Measurements from ENCODE around the gene DLEC1.
A peak's percentile ranks its signal among the peaks of the same experiment; 100 is the strongest.

DLEC1 gene

DNA sequence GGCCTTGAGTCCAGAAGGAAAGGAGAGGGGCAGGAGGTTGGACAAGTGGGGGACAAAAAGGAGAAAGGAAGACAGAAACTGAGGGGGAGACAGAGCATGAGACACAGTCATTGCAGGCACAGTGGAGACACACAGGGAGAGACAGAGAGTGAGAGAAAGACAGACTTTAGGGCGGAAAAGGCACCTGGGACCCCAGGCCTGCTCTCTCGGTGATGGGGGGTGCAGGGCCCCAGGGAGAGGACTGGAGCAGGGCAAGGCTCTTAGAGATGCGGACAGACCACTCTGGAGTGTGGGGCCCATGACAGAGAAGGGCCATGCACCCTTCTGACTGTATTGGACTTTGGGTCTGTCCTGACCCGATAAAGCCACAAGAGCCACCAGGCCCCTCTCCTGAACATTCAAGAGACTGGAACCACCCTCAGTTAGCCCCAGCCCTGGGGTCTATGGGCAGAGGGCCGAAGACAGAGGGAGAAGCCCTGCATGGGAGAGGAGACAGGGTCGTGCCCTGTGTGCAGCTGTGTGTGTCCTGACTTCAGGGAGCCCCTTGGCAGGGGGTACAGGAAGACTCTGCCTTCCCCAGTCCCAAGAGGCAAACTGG is 22.1 kb upstream of the DLEC1 start:
- ATAC-seq (ENCODE audit: low read depth) (no peak), DNase-seq (ENCODE audit: low spot score) (no peak)
- no peak overlapping the region for H3K27ac ChIP-seq (ENCODE audit: poor library complexity, severe bottlenecking)
- H3K27me3 ChIP-seq (ENCODE audit: insufficient read depth, poor library complexity, severe bottlenecking) = no peaks in the 10 kb centered on the region
- H3K4me3 ChIP-seq (ENCODE audit: severe bottlenecking) = no peak overlapping the region
- H3K9me3 ChIP-seq (ENCODE audit: severe bottlenecking) = no peaks in the 10 kb centered on the region
- no peaks in the 10 kb centered on the region for H3K4me1 ChIP-seq (ENCODE audit: insufficient read depth, poor library complexity, severe bottlenecking)
- H3K36me3 ChIP-seq (ENCODE audit: low read depth) = peaks cover 13% of the 10 kb centered on the region
- TF ChIP-seq, protein P1, sequence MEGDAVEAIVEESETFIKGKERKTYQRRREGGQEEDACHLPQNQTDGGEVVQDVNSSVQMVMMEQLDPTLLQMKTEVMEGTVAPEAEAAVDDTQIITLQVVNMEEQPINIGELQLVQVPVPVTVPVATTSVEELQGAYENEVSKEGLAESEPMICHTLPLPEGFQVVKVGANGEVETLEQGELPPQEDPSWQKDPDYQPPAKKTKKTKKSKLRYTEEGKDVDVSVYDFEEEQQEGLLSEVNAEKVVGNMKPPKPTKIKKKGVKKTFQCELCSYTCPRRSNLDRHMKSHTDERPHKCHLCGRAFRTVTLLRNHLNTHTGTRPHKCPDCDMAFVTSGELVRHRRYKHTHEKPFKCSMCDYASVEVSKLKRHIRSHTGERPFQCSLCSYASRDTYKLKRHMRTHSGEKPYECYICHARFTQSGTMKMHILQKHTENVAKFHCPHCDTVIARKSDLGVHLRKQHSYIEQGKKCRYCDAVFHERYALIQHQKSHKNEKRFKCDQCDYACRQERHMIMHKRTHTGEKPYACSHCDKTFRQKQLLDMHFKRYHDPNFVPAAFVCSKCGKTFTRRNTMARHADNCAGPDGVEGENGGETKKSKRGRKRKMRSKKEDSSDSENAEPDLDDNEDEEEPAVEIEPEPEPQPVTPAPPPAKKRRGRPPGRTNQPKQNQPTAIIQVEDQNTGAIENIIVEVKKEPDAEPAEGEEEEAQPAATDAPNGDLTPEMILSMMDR (IDR thresholded peaks at IDR 0.05; ENCODE audit: poor library complexity, severe bottlenecking) = no peak

- TF ChIP-seq, protein P1 (IDR thresholded peaks at IDR 0.05; ENCODE audit: poor library complexity, severe bottlenecking) = no peak
- no peaks in the 10 kb centered on the region for H3K9me3 ChIP-seq (ENCODE audit: severe bottlenecking)
- no peaks in the 10 kb centered on the region for H3K4me1 ChIP-seq (ENCODE audit: insufficient read depth, poor library complexity, severe bottlenecking)
- H3K4me3 ChIP-seq (ENCODE audit: severe bottlenecking) = no peak overlapping the region
- H3K27me3 ChIP-seq (ENCODE audit: insufficient read depth, poor library complexity, severe bottlenecking) = no peaks in the 10 kb centered on the region
- DNase-seq (ENCODE audit: low spot score) (peak; percentile 36), ATAC-seq (ENCODE audit: low read depth) (no peak)
- H3K27ac ChIP-seq (ENCODE audit: poor library complexity, severe bottlenecking) = no peak overlapping the region
- peaks cover 13% of the 10 kb centered on the region for H3K36me3 ChIP-seq (ENCODE audit: low read depth)
These were observed 21.3 kb upstream of the DLEC1 start for GRCh38 chr3:38017445-38018295.

GRCh38 chr3:38018296-38019266 is 20.4 kb upstream of the DLEC1 start:
- H3K27me3 ChIP-seq (ENCODE audit: insufficient read depth, poor library complexity, severe bottlenecking) = no peaks in the 10 kb centered on the region
- no peak; the same call in 2 of the 3 replicates for ATAC-seq (ENCODE audit: low read depth)
- peaks cover 12% of the 10 kb centered on the region for H3K36me3 ChIP-seq (ENCODE audit: low read depth)
- H3K27ac ChIP-seq (ENCODE audit: poor library complexity, severe bottlenecking) = no peak overlapping the region
- H3K9me3 ChIP-seq (ENCODE audit: severe bottlenecking) = no peaks in the 10 kb centered on the region
- H3K4me1 ChIP-seq (ENCODE audit: insufficient read depth, poor library complexity, severe bottlenecking) = no peaks in the 10 kb centered on the region
- DNase-seq (ENCODE audit: low spot score) = peak; percentile 37
- H3K4me3 ChIP-seq (ENCODE audit: severe bottlenecking) = no peak overlapping the region
- TF ChIP-seq, protein P1 (IDR thresholded peaks at IDR 0.05; ENCODE audit: poor library complexity, severe bottlenecking) = no peak

DNA sequence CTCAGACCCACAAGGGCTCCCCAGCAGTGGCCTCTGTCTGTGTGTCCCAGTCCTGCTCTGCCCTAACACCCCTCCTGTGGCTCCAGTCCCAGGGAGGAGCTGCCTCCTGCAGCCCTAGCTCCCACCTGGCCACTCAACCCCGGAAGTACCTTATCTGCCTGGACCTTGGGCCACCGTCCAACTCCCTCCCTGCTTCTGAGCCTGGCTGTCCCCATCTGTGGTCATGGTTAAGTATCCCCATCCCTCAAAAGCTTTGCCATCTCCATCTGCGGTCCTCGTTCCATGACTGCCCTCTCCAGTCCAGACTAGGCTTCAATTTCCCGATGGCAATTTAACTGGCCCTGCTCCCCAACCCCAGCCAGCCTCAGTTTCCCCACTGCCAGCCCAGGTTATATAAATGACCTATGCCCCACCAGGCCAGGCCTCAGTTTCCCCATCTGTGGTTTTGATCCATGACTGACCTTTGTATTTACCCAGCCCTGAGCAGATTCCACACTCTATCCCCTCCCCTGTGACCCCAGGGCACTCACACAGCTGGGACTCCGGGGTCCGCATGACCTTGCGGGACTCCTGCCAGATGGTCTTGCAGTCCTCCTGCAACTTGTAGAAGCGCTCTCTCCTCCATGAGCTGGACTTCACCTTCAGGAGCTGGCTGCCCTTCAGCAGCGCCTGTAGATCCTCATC is 19.2 kb upstream of the DLEC1 start:
- Histone ChIP-seq H3K4me1 (ENCODE audit: insufficient read depth, poor library complexity, severe bottlenecking) (no peaks in the 10 kb centered on the region), H3K27ac (ENCODE audit: poor library complexity, severe bottlenecking) (no peak overlapping the region), H3K36me3 (ENCODE audit: low read depth) (peaks cover 10% of the 10 kb centered on the region), H3K27me3 (ENCODE audit: insufficient read depth, poor library complexity, severe bottlenecking) (no peaks in the 10 kb centered on the region), H3K9me3 (ENCODE audit: severe bottlenecking) (no peaks in the 10 kb centered on the region), H3K4me3 (ENCODE audit: severe bottlenecking) (no peak overlapping the region)
- DNase-seq (ENCODE audit: low spot score) = peak; percentile 33
- TF ChIP-seq, protein P1 (IDR thresholded peaks at IDR 0.05; ENCODE audit: poor library complexity, severe bottlenecking) = no peak
- no peak for ATAC-seq (ENCODE audit: low read depth)
